HepG2 (cell line): Measurements from ENCODE around the gene MCOLN1. TPM values are rescaled to one million over a fixed set of nuclear protein-coding genes. Genes with fewer than 3 reads are reported as not detected.
A peak's percentile ranks its signal among the peaks of the same experiment; 100 is the strongest.

ENCODE experiments used
- ATAC-seq: fragments of 200-7000 bp; cut with Tn5 transposase; 3 replicates; pipeline ENCODE4 v1.9.1; 2020; ENCODE audit warnings: mild to moderate bottlenecking, moderate library complexity
- BruUV-seq: library from RNA; stranded (reverse); fragments of 400-500 nt; replicated peaks from 2 replicates; lab custom pipeline; 2021; lab: Mats Ljungman, UMichigan
- CTCF ChIA-PET: fragments of 300-600 bp; formaldehyde crosslinking; extraction: SDS; loops from one replicate; lab custom pipeline; 2021; ENCODE audit warnings: low total read pairs, inconsistent platforms, low intra/inter-chr PET ratio; lab: Yijun Ruan, JAX
- POLR2A ChIA-PET: fragments of 350-600 bp; sonication (Branson Sonifier 250); formaldehyde crosslinking; loops from one replicate; lab custom pipeline; 2020; ENCODE audit warnings: antibody characterized with exemption, inconsistent platforms; lab: Yijun Ruan, JAX
- DNase-seq: peaks from one replicate; pipeline ENCODE4 v3.0.0-alpha.2; 2015; ENCODE audit warnings: low spot score
- FAIRE-seq: peaks from 3 replicates; lab custom pipeline; 2011; peaks lifted over from hg19 to GRCh38; lab: Jason Lieb, UNC
- H2AFZ ChIP-seq: one replicate; pipeline ENCODE4 v1.6.1; 2011; ENCODE audit warnings: low read length, inconsistent platforms
- H3K27ac ChIP-seq: fragments of 300-600 bp; 3 replicates; pipeline ENCODE4 v1.8.0; 2011; ENCODE audit warnings: mixed run types, mild to moderate bottlenecking, mixed read lengths, low read length, inconsistent platforms; ENCODE audit not compliant: insufficient read depth; ENCODE audit errors: extremely low read length
- H3K27me3 ChIP-seq, 2 experiments: fragments of 200-600 bp in 1 of 2; 2 replicates in 1 of 2; 3 replicates in 1 of 2; pipeline versions ENCODE4 v1.6.0 to v1.8.0; 2011; ENCODE audit warnings: low read length in 2 of 2, mild to moderate bottlenecking in 2 of 2, moderate library complexity in 2 of 2, inconsistent platforms in 1 of 2; ENCODE audit not compliant: insufficient read depth in 2 of 2, control insufficient read depth in 1 of 2
- H3K36me3 ChIP-seq, 2 experiments: fragments of 200-600 bp in 1 of 2; replicated peaks in 1 of 2; 2 replicates in 1 of 2; 3 replicates in 1 of 2; pipeline versions ENCODE4 v1.5.1 to v1.8.0; 2011; ENCODE audit warnings: low read length in 2 of 2, inconsistent platforms in 1 of 2; ENCODE audit not compliant: insufficient read depth in 2 of 2, control insufficient read depth in 1 of 2
- H3K4me1 ChIP-seq: 2 replicates; pipeline ENCODE4 v1.5.1; 2012; ENCODE audit warnings: low read length, inconsistent platforms; ENCODE audit not compliant: insufficient read depth
- H3K4me2 ChIP-seq: 2 replicates; pipeline ENCODE4 v1.6.0; 2011; ENCODE audit warnings: low read depth, low read length, inconsistent platforms
- H3K4me3 ChIP-seq, 3 experiments: fragments of 200-600 bp in 1 of 3; sonication (generic), shearing (Covaris generic) in 1 of 3; replicated peaks in 1 of 3; 2 replicates each; pipeline ENCODE4 v1.5.1; 2011 to 2016; ENCODE audit warnings: low read length in 3 of 3, inconsistent platforms in 2 of 3, low read depth in 2 of 3, mild to moderate bottlenecking in 2 of 3, control low read depth in 1 of 3, mixed read lengths in 1 of 3; ENCODE audit not compliant: insufficient read depth in 1 of 3
- H3K79me2 ChIP-seq: one replicate; pipeline ENCODE4 v1.6.1; 2011; ENCODE audit warnings: low read length, inconsistent platforms; ENCODE audit not compliant: insufficient read depth
- H3K9ac ChIP-seq: 2 replicates; pipeline ENCODE4 v1.6.0; 2011; ENCODE audit warnings: mild to moderate bottlenecking, low read depth, low read length, inconsistent platforms; ENCODE audit not compliant: insufficient read depth
- H3K9me3 ChIP-seq: 2 replicates; pipeline ENCODE4 v1.5.1; 2012; ENCODE audit warnings: mild to moderate bottlenecking, low read length
- H4K20me1 ChIP-seq: 2 replicates; pipeline ENCODE4 v1.6.0; 2011; ENCODE audit warnings: inconsistent platforms, mild to moderate bottlenecking, low read length, moderate library complexity; ENCODE audit not compliant: insufficient read depth
- ISX ChIP-seq: sonication (generic); formaldehyde crosslinking; conservative IDR thresholded peaks from 2 replicates; pipeline ENCODE4 v1.5.0; 2020; ENCODE audit warnings: missing genetic modification reagents
- JDP2 ChIP-seq: sonication (generic); formaldehyde crosslinking; IDR thresholded peaks from 2 replicates; pipeline ENCODE4 v1.8.1; 2022; ENCODE audit warnings: missing genetic modification reagents, borderline replicate concordance
- JUND ChIP-seq: sonication (generic); formaldehyde crosslinking; IDR thresholded peaks from 2 replicates; pipeline ENCODE4 v1.8.0; 2022; ENCODE audit warnings: mild to moderate bottlenecking, missing genetic modification reagents
- MAFK ChIP-seq, 2 experiments: IDR thresholded peaks in 1 of 2; conservative IDR thresholded peaks in 1 of 2; 2 replicates each; pipeline ENCODE4 v1.6.1; 2011; ENCODE audit warnings: improper control_type of control experiment in 2 of 2, low read length in 2 of 2
- MED13 ChIP-seq: sonication (generic); formaldehyde crosslinking; IDR thresholded peaks from 2 replicates; pipeline ENCODE4 v1.5.0; 2020; ENCODE audit warnings: missing genetic modification reagents
- MNT ChIP-seq: fragments of 450-650 bp; IDR thresholded peaks from 2 replicates; pipeline ENCODE4 v1.6.1; 2016
- NBN ChIP-seq: fragments of 450-650 bp; conservative IDR thresholded peaks from 2 replicates; pipeline ENCODE4 v1.6.1; 2017
- NCOA2 ChIP-seq: sonication (generic); formaldehyde crosslinking; IDR thresholded peaks from 2 replicates; pipeline ENCODE4 v1.8.0; 2022; ENCODE audit warnings: inconsistent platforms
- PHF20 ChIP-seq: sonication (generic); formaldehyde crosslinking; IDR thresholded peaks from 2 replicates; pipeline ENCODE4 v1.5.0; 2020; ENCODE audit warnings: mild to moderate bottlenecking, missing genetic modification reagents
- REPIN1 ChIP-seq: sonication (generic); formaldehyde crosslinking; IDR thresholded peaks from 2 replicates; pipeline ENCODE4 v1.8.0; 2022; ENCODE audit warnings: missing genetic modification reagents, low read depth, mild to moderate bottlenecking, borderline replicate concordance
- U2AF2 ChIP-seq: fragments of 200-400 bp; formaldehyde crosslinking; IDR thresholded peaks from 2 replicates; pipeline ENCODE4 v1.6.1; 2017; ENCODE audit warnings: low read depth, mild to moderate bottlenecking, low read length
- ZNF720 ChIP-seq: sonication (generic); formaldehyde crosslinking; IDR thresholded peaks from 2 replicates; pipeline ENCODE4 v1.4.0; 2020; ENCODE audit warnings: missing genetic modification reagents
- WGBS: methylation state at CpG from one replicate; pipeline ENCODE4 v1.1.6; 2017; ENCODE audit warnings: low lambda C conversion rate; 5-methylcytosine and 5-hydroxymethylcytosine counted together
- in situ Hi-C: cut with HindIII; loops from 2 replicates; pipeline ENCODE4 v1.10.0; 2017; ENCODE audit warnings: low pct_unique_long_range_greater_than_20kb; ENCODE audit not compliant: extremely low pct_ligation_motif_present
- intact Hi-C: fragments of 100-400 bp; cut with micrococcal nuclease; formaldehyde crosslinking; loops from one replicate; pipeline ENCODE4 v1.10.0; 2022; ENCODE audit not compliant: unreplicated experiment
- polyA plus RNA-seq, 8 experiments: library from polyadenylated mRNA; depleted of rRNA in 3 of 8; stranded (reverse) in 7 of 8; unstranded in 1 of 8; fragments of >200 nt; fragmentation: Illumina TruSeq in 4 of 8; extraction: Trizol in 4 of 8; gene quantifications; 2 replicates each; pipeline versions ENCODE4 v1.2.1 to v1.2.3, GENCODE V29; 2011 to 2016; ENCODE audit warnings: low read depth in 4 of 8, missing spikeins in 1 of 8, mixed read lengths in 1 of 8; ENCODE audit not compliant: insufficient read depth in 1 of 8
- total RNA-seq, 5 experiments: library from RNA; depleted of rRNA; stranded (reverse); fragments of >200 nt; fragmentation: Illumina TruSeq; extraction: Trizol; gene quantifications; 2 replicates each; pipeline ENCODE4 v1.2.3, GENCODE V29; 2016; ENCODE audit warnings: low read depth in 1 of 5
- TF ChIP-seq, protein P1 (sequence below): sonication (generic); formaldehyde crosslinking; IDR thresholded peaks from 2 replicates; pipeline ENCODE4 v1.5.0; 2020; ENCODE audit warnings: mild to moderate bottlenecking, missing genetic modification reagents, moderate library complexity

Gene MCOLN1
- total and polyA plus RNA-seq, 2 of the 13 experiments (the other 11 are each of a cell fraction or from before 2014, with no cell fraction given): 3.4 to 15.7 TPM

DNA sequence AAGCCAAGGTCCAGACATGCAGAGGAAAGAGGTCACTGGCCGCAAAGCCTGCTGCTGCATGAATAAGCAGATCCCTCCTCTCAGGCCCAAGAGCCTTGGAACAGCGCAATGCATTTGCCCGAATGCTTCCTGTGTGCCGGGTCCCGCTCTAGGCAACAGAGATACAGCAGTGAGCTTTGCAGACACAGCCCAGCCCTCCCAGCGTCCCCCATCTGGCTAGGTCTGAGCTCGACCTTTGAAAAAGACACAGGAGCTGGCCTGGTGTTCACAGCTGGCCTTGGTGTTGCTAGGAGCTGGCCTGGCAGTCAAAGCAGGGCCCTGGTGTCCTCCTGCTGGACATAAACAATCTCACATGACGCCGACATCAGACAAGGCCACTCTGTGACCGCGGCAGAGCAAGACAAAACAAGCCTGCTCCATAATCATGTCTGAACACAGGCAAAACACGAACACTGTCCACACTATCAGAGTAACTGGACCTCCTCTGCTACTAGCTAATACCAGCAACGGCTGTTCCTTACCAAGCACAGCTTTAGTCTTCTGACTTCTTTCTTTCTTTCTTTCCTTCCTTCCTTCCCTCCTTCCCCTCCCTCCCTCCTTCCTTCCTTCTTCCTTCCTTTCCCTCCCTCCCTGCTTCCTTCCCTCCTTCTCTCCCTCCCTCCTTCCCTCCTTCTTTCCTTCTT is 27.9 kb upstream of the MCOLN1 start (continued):
- TF ChIP-seq ISX: no peak
- no peak for TF ChIP-seq REPIN1 (CRISPR knock-in tag)
- no peak for TF ChIP-seq JDP2
- no peak for TF ChIP-seq MAFK (conservative IDR thresholded peaks at IDR 0.05 in 1 of 2, IDR thresholded peaks at IDR 0.05 in 1 of 2; ENCODE audit: low read length in 2 of 2)
- no peak for TF ChIP-seq ZNF720 (CRISPR knock-in tag)
- TF ChIP-seq JUND (CRISPR knock-in tag): no peak
- no peak for TF ChIP-seq U2AF2
- TF ChIP-seq PHF20 (CRISPR knock-in tag): no peak
- no peak for TF ChIP-seq NBN
- TF ChIP-seq MED13: no peak
- TF ChIP-seq NCOA2 (CRISPR knock-in tag): peak; percentile 43; the same call in 1 of the 2 replicates
- TF ChIP-seq, all 625 proteins: peak for 133

GRCh38 chr19:7497292-7497691 is 25.1 kb upstream of the MCOLN1 start:
- Histone ChIP-seq H3K27ac (no peak overlapping the region), H3K4me1 (peaks cover 30% of the 10 kb centered on the region), H3K4me2 (no peak overlapping the region), H3K4me3 (no peak overlapping the region), H3K36me3 (no peaks in the 10 kb centered on the region), H4K20me1 (no peaks in the 10 kb centered on the region), H3K9ac (no peak overlapping the region), H3K27me3 (peaks cover 0 to 5% of the 10 kb centered on the region in 2 experiments; a peak in 3 of 5 replicates), H3K79me2 (no peaks in the 10 kb centered on the region), H3K9me3 (no peaks in the 10 kb centered on the region), H2AFZ (no peak overlapping the region)
- ChIA-PET POLR2A (interaction anchor here (1.1 kb wide), 3 partner anchors 9 to 132 kb away, joined by 3 read pairs; partner anchors contain the start of genes MCOLN1, PET100 and XAB2), CTCF (no interaction called here)
- BruUV-seq: no TSS peak
- ATAC-seq (peak; percentile 44), DNase-seq (no peak), FAIRE-seq (peak; percentile 54)
- WGBS: 37% methylated on average over 7 of the region's 7 CpGs
- TF ChIP-seq, protein P1, sequence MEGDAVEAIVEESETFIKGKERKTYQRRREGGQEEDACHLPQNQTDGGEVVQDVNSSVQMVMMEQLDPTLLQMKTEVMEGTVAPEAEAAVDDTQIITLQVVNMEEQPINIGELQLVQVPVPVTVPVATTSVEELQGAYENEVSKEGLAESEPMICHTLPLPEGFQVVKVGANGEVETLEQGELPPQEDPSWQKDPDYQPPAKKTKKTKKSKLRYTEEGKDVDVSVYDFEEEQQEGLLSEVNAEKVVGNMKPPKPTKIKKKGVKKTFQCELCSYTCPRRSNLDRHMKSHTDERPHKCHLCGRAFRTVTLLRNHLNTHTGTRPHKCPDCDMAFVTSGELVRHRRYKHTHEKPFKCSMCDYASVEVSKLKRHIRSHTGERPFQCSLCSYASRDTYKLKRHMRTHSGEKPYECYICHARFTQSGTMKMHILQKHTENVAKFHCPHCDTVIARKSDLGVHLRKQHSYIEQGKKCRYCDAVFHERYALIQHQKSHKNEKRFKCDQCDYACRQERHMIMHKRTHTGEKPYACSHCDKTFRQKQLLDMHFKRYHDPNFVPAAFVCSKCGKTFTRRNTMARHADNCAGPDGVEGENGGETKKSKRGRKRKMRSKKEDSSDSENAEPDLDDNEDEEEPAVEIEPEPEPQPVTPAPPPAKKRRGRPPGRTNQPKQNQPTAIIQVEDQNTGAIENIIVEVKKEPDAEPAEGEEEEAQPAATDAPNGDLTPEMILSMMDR: peak; percentile 31
- TF ChIP-seq MNT: no peak
- intact Hi-C loops: loop anchor here (10.0 kb wide), 1 partner anchor 102 kb away; no protein-coding TSS in a partner anchor
- in situ Hi-C loops: no loop called here
